Measurements from ENCODE around the gene TAF3.

The TAF3 gene

GRCh38 chr10:7937315-7937945 is 119.1 kb downstream of the TAF3 start:
- no peak for DNase-seq

- DNase-seq: no peak
Observed at GRCh38 chr10:7941576-7941975, 123.3 kb downstream of the TAF3 start.

- DNase-seq: no peak
Observed at GRCh38 chr10:7942316-7942715, 124.0 kb downstream of the TAF3 start.

GRCh38 chr10:7942859-7943258 is 124.6 kb downstream of the TAF3 start:
- no peak for DNase-seq

- no peak for DNase-seq
Observed at GRCh38 chr10:7944215-7944480, 125.8 kb downstream of the TAF3 start.

- DNase-seq: no peak
Observed at GRCh38 chr10:7944537-7944936, 126.2 kb downstream of the TAF3 start.

- DNase-seq: no peak
Observed at GRCh38 chr10:7945034-7945433, 126.7 kb downstream of the TAF3 start.

- DNase-seq: no peak
Observed at GRCh38 chr10:7945469-7946187, 127.3 kb downstream of the TAF3 start.

- DNase-seq: no peak
Observed at GRCh38 chr10:7948371-7949000, 130.2 kb downstream of the TAF3 start.

- no peak for DNase-seq
Observed at GRCh38 chr10:7950981-7951847, 132.9 kb downstream of the TAF3 start.

GRCh38 chr10:7952266-7952665 is 134.0 kb downstream of the TAF3 start:
- DNase-seq: no peak

- DNase-seq: no peak
Observed at GRCh38 chr10:7953447-7953846, 135.1 kb downstream of the TAF3 start.

- DNase-seq: no peak
Observed at GRCh38 chr10:7955446-7955845, 137.1 kb downstream of the TAF3 start.

- DNase-seq: peak; percentile 66
Observed at GRCh38 chr10:7956508-7956907, 138.2 kb downstream of the TAF3 start.

- no peak for DNase-seq
Observed at GRCh38 chr10:7957591-7957990, 139.3 kb downstream of the TAF3 start.

- DNase-seq: no peak
Observed at GRCh38 chr10:7958442-7958841, 140.1 kb downstream of the TAF3 start.

- DNase-seq: no peak
Observed at GRCh38 chr10:7960108-7960507, 141.8 kb downstream of the TAF3 start.

GRCh38 chr10:7962592-7962991 is 144.3 kb downstream of the TAF3 start:
- DNase-seq: no peak

- no peak for DNase-seq
Observed at GRCh38 chr10:7965457-7965856, 147.2 kb downstream of the TAF3 start.

- DNase-seq: no peak
Observed at GRCh38 chr10:7967035-7967434, 148.7 kb downstream of the TAF3 start.

GRCh38 chr10:7968510-7969112 is 150.3 kb downstream of the TAF3 start:
- peak; percentile 9 for DNase-seq

- DNase-seq: no peak
Observed at GRCh38 chr10:7969623-7970022, 151.3 kb downstream of the TAF3 start.

GRCh38 chr10:7971949-7972348 is 153.6 kb downstream of the TAF3 start:
- no peak for DNase-seq
